HG02970 (cell line): ENCODE measurements around the gene C3AR1.
"Not testable (repeated sequence)": the region's sequence is repeated elsewhere in the genome, so short reads cannot be mapped to it uniquely, and the experiment has no call there.

Experiments
- ATAC-seq: cut with Tn5 transposase; IDR thresholded peaks from one replicate; pipeline ENCODE4 v1.9.1; 2021; ENCODE audit warnings: mild to moderate bottlenecking, moderate library complexity, moderate number of reproducible peaks; ENCODE audit not compliant: unreplicated experiment, low FRiP score

The C3AR1 gene

DNA sequence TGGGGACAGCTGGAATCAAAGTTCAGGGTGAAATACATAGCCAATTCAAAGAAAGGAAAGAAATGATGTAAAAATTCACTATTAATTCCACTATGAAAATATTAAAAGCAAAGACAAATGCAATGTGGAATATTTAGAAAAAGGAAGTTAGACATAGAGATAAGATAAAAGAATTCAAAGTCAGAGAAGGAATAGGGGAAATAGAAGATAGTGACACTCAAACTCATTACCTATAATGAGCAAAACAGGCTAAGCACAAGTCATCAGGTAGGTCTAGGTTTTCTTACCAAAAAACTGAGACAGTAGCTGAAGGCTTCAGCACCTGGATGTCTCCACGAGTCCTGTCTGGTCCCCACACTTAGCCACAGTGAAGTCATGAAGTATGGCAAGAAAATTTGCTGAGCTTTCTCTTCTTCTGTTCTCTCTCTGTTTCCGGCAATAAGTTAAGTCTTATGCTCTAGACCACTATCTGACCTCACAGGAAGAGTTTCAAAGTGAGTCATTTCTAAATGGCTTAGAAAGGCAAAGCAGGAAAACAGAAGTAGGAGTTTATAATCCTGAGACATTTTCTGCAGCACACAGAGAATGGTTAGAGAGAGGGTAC, at the start of gene C3AR1:
Gene C3AR1, minus strand, starts transcription at position 369 of the 604 bp plus-strand sequence. CDS start 6,174 bp downstream, outside the sequence.
- ATAC-seq, result peak; percentile 72

DNA sequence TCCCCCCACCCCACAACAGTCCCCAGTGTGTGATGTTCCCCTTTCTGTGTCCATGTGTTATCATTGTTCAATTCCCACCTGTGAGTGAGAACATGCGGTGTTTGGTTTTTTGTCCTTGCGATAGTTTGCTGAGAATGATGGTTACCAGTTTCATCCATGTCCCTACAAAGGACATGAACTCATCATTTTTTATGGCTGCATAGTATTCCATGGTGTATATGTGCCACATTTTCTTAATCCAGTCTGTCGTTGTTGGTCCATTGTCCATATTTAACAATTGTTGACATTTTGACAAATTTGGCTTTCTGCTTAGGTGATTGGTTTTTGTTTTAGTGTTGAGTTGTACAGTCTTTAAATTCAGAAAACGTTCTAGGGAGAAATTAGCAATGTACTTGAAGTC, 47.0 kb upstream of the C3AR1 start:
- not testable (repeated sequence) for ATAC-seq

DNA sequence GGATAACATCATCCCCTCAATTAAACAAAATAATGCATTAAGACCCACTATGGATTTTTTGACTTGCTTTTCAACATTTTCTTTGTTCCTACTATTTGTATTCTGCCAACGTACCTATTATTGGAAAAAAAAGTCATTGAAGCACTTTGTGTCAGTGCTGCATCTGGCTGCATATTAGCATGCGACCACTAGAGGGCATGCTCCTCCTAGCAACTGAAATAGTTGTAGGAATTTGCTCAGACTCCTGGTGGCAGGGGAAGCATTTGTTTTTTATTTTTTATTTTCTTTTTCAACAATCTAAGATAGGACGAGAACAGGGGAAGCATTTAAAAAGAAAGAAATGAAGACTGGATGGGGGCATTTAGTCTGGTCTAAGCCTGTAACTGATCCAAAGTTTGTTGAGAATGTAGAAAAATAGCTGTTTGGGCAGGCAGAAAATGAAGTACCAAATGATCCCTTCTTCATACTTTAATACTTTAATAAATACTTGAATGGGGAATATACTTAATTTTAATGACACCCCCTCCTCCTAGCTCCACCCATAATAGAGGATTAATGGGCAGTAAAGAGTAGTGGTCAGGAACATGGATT, 42.7 kb upstream of the C3AR1 start:
- ATAC-seq, result no peak

DNA sequence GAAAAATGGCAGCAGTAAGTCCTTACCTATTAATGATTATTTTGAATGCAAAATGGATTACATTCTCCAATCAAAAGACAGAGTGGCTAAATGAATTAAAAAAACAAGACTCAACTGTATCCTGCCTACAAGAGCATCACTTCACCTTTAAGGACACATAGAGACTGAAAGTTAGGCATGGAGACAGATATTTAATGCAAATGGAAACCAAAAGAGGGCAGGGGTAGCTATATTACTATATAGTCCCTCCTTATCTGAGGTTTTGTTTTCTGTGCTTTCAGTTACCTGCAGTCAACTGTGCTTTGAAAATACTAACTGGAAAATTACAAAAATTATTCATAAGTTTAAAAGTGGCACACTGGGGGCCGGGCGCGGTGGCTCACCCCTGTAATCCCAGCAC, 33.1 kb upstream of the C3AR1 start:
- no peak for ATAC-seq

DNA sequence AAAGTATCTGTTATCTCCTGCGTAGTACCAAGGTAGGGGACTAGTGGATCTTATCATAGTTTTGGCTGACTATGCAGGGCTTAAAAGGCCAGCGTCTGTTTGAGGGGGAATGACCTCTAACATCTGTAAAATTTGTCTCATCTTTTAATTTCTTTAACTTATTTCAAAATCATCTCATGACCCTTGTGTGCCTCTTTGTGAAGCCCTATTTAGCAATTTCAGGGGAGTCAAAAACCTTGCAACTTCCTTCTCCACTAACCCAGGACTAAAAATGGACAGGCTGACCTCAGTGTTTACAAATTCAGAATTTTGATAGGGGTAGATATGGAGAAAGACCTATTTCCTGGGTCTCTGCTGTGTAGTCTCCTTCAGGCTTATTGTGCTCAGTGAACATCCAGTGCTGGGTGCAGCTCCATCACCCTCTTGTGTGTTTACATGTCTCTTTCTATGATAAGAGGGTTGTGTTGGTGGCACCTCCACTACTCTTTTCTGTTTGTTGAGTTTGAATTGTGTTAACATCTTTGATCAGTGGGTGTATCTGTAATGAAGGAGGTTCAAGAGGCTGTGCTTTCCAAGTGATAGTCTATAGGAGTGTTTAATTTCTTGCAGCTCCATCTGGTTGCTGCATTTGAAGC, 30.2 kb upstream of the C3AR1 start:
- ATAC-seq, result no peak

DNA sequence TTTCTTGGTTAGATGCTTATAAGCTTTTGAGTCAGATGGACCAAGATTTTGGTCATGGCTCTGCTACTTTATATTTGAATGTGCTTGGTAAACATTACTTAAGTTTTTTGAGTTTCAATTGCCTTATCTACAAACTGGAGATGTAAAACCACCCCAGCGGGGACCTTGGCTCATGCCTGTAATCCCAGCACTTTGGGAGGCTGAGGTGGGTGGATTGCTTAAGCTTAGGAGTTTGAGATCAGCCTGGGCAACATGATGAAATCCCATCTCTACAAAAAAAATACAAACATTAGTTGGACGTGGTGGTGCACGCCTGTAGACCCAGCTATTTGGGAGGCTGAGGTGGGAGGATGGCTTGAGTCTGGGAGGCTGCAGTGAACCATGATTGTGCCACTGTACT, 27.1 kb upstream of the C3AR1 start:
- ATAC-seq, result no peak

DNA sequence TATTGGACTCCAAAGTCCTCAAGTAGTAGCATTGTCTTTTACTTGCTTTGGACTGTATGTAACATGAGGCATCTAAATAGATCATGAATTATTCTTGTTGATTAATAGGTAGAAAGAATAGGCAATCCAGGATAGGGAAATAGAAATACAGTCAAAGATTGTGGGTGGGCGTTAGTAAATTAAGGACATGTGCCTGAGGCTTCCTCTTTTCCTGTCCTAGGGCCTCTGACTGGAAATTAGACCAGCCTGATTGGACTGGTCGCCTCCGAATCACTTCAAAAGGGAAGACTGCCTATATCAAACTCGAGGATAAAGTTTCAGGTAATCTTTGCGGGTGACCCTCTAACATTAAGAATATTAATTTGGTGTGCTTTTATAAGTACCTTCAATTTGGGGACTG, 23.6 kb upstream of the C3AR1 start:
- no peak for ATAC-seq

DNA sequence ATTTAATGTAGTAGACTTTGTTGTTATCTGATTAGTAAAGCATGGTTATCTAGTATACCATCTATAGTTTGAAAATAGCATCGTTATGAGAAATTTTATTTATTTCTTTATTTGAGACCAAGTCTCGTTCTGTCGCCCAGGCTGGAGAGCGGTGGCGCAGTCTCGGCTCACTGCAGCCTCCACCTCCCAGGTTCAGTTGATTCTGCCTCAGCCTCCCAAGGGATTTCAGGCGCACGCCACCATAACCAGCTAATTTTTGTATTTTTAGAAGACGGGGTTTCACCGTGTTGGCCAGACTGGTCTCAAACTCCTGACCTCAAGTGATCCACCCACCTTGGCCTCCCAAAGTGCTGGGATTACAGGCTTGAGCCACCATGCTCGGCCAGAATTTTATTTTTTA, 23.1 kb upstream of the C3AR1 start:
- not testable (repeated sequence) for ATAC-seq

DNA sequence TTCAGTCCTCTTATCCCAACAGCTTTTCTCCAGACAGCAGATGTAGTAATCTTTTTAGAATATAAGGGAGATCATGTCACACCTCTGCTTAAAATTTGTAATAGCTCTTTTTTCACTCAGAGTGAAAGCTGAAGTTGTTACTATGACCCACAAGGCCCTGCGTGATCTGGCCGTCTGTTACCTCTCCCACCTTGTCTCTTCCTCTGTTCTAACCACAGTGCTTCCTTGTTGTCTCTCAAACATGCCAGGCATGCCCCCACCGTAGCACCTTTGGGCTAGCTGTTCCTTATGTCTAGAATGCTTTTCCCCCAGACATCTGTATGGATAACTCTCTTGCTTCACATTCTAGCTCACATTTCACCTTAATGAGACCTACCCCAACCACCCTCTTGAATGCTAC, 22.4 kb upstream of the C3AR1 start:
- no peak for ATAC-seq

DNA sequence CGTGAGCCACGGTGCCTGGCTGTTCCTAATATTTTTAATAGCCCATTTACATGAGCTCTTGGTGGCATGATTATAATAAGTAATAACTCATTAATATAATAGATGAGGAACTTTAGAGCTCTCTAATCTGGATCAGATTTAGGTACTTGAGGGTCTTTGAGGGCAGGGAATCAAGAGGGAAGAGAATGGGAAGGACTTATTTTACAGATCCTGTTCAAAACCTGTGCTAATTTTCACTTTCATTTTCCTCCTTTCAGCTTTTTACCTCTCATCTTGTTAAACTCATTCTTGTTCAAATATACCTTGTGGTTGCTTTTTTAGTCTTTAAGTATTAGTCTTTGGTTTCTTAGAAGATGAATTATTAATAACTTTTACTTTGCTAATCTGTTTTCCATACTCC, 21.5 kb upstream of the C3AR1 start:
- ATAC-seq, result no peak

DNA sequence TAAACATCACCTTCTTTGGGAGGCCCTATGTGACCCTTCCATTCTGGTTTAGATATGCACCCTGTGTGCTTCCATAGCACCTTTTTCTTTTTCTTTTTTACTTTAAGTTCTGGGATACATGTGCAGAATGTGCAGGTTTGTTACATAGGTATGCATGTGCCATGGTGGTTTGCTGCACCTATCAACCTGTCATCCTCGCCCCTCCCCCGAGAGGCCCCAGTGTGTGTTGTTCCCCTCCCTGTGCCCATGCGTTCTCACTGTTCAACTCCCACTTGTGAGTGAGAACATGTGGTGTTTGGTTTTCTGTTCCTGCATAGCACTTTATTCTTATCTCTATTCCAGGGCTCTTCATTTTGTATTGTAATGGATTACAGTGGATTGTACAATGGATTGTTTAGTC, 18.2 kb upstream of the C3AR1 start:
- ATAC-seq, result not testable (repeated sequence)

DNA sequence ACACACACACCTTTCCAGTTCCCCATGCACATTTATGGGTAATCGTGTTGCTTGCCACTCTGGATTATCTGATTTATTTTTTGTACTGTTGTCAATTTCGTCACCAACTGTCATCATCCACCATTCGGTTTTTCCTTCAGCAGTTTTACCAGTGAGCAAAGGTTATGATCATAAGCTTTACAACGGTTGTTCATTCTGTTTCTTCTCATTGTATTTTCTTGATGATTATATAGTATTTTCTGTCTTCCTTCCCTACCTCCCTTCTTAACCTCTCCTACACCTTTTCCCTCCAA, 16.6 kb upstream of the C3AR1 start:
- no peak for ATAC-seq

DNA sequence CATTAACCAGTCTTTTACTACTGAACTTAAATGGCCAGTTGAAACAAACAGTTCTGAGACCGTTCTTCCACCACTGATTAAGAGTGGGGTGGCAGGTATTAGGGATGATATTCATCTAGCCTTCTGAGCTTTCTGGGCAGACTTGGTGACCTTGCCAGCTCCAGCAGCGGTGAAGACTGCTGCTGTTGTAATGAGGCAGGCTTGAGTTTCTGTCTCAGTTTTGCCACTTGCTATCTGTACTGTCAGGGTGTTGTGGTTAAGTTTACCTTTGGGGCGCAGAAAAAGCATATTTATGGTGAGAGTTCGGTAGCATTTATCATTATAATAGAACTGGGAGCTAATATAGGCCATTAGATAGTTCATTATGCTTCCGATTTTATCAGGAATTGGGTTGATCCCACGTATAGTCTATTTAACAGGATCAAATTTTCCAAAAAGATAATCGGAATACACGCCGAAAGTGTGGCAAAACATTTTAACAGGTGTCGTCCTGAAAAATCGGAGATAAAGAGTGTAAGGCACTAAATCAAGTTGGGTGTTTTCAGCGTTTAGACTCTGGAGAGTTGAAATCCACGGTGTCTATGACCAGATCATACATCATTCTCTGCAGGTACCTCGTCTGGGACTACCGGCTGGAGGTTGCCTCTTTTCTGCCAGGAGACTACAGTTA, 15.2 kb upstream of the C3AR1 start:
- ATAC-seq, result no peak

DNA sequence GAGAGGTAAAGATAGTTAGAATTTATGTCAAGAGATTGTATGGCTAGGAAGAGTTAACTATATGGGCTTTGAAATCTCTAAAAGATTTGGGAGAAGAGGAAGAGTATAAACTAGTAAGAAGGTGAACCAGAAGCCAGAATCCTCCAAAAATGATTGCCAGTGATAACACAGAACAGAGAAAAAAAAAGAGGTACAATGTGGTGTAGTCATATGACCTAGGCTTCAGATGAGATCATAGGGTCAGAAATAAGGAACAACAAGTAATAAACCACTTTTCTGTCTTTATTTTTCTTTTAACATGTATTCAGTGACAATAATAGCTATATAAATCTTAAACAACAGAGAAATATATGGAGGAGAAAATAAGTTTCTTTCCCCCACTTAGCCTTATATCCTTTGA, 14.0 kb upstream of the C3AR1 start:
- ATAC-seq, result no peak

DNA sequence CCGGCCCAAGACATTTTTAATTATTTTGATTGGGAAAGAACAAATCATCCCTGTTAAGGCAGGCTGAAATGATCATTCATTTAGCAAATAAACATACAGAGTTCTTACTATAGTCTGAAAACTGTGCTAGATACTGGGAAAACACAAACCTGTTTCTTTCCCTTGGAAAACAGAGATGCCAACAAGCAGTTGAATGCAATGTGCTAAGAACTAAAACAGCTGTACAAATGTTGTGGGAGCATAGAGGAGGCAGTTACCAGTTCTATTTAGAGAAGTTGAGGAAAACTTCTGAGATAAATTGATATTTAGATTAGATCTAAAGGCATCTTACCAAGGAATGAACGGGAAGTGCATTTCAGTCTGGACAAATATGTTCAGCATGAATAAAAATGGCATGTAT, 12.8 kb upstream of the C3AR1 start:
- no peak for ATAC-seq

DNA sequence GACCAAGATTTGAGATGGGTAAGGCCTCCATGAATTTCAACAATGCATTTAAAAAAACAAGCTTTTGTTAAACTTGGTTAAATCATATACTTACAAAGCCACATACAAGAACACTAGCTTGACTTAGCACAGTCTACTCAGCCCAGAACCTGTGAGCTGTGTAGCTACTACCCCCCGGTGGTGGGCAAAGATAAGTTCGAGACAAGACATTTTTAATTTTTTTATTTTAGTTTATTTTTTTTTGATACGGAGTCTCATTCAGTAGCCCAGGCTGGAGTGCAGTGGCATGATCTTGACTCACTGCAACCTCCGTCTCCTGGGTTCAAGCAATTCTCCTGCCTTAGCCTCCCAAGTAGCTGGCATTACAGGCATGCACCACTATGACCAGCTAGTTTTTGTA, 12.2 kb upstream of the C3AR1 start:
- ATAC-seq, result no peak

DNA sequence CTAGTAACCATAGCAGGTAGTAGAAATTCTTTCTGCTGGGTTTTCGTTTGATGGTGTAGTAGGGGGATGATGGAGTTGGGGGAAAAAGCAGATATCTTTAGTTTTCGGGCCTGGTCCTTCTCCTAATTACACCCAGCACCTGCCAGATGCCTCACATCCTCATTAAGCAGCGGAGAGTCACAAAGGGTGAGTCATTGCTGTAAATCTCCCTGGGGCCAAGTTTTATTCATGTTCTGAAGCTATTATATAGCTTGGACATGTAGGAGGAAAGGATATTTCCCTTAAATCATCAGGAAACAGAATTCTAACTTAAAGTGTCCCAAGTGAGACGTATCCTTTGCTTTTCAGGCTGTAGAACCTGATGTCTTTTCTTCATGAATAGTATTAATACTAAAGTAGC, 11.0 kb upstream of the C3AR1 start:
- ATAC-seq, result no peak

DNA sequence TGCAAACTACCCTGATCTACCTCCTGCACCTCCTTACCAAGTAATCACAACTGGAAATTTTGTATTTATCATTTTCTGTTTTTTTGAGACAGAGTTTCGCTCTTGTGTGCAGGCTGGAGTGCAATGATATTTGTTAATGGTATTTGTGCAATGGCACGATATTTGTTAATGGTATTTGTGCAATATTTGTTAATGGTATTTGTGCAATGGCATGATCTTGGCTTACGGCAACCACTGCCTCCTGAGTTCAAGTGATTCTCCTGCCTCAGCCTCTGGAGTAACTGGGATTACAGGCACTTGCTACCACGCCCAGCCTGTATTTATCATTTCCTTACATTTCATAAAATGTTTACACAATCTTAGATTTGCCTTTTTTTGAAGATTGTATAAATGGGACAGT, 10.2 kb upstream of the C3AR1 start:
- no peak for ATAC-seq

DNA sequence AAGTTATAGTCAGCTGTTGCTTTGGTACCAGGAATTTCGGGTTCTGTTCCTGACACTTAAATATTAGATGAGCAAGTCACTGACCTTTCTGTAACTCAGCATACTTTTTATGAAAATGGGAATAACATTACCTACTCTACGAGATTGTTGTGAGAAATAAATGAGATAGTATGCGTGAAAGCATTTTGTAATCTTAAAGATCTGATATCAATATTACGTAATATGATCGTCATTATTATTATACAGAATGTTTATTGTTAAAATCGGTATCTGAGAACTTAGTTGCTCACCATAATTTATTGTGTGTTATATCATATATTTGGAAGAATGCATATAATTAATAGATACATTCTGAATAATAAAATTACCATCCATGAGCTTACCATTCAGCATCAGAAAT, 9.8 kb upstream of the C3AR1 start:
- no peak for ATAC-seq

DNA sequence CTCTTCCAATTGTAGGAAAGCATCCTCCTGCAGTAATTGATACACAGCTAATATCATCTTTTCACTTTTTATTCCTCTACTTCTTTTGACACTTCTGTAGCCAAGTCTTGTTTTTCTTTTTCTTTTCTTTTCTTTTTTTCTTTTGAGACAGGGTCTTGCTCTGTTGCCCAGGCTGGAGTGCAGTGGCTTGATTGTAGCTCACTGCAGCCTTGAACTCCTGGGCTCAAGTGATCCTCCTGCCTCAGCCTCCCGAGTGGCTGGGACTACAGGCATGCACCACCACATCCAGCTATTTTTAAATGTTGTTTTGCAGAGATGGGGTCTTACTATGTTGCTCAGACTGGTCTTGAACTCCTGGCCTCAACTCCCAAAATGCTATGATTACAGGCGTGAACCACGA, 5.7 kb upstream of the C3AR1 start:
- ATAC-seq, result not testable (repeated sequence)

DNA sequence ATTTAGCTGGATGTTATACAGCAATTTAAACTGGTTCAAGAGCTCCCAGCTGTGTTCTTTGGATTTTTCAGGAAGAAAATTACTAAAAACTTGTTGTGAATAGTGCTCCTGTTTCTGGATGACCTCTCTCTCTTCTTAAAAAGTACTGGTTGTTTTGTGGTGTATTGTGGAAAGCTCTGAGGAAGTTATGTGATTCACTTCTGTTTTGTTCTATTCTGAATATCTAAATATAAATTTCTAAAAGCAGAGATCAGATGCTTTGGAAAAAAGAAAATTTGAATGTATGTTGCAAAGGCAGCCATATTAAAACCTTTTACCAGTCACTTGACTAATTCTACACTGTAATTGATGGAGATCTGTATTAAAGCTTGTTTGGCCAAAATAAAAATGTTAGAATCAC, 3.4 kb upstream of the C3AR1 start:
- no peak for ATAC-seq

DNA sequence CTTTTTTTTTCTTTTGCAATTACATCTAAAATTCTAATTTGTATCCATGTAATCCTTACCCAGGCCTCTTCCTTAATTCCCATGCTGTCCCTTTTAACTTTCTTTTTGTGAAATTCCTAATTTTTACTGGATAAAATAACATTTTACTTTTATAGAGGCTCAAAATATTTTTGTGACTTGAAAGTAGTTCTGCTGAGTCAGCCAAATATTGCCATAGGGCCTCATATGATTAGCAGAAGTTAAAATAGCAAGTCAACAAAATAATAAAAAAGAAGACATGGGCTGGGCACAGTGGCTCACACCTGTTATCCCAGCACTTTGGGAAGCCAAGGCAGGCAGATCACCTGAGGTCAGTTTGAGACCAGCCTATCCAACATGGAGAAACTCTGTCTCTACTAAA, 2.0 kb downstream of the C3AR1 start:
- ATAC-seq, result no peak
